ENCODE measurements around the gene PDE6H. TPM values are rescaled to one million over a fixed set of nuclear protein-coding genes. Genes with fewer than 3 reads are reported as not detected.

Gene PDE6H
- polyA plus RNA-seq, 1 of the 3 experiments (the other 2 are of a cell fraction), result not detected

DNA sequence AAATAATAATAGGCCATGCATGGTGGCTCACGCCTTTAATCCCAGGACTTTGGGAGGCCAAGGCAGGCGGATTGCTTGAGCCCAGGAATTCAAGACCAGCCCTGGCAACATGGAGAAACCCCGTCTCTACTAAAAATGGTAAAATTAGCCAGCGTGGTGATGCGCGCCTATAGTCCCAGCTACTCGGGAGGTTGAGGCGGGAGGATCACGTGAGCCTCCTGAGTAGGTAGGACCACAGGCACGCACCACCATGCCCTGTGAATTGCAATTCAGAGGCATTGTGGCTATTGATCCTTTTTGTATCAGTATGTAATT lies 13.8 kb upstream of the PDE6H start:
- no peaks in the 10 kb centered on the region for H3K9me3 ChIP-seq
- no peak for DNase-seq
- H3K4me2 ChIP-seq, result peak overlapping the region; percentile 82
- H3K79me2 ChIP-seq (ENCODE audit: insufficient read depth), result peaks cover 72% of the 10 kb centered on the region
- ChIA-PET CTCF (interaction anchor here (2.1 kb wide), 1 partner anchor 36 kb away, joined by 5 read pairs; no protein-coding TSS in a partner anchor), POLR2A (no interaction called here)
- no peaks in the 10 kb centered on the region for H3K27me3 ChIP-seq (ENCODE audit: insufficient read depth)
- peak overlapping the region in 1 of 2 experiments; percentile 94; a peak in 2 of 4 replicates for H3K27ac ChIP-seq (ENCODE audit: low read depth in 2 of 2, low read length in 1 of 2)
- H4K20me1 ChIP-seq (ENCODE audit: insufficient read depth), result no peaks in the 10 kb centered on the region
- H3K9me2 ChIP-seq, result no peaks in the 10 kb centered on the region
- 77% methylated on average over 10 of the region's 10 CpGs for WGBS (ENCODE audit: low lambda C conversion rate)
- peak overlapping the region; percentile 80; the same call in 1 of the 2 replicates for H3K9ac ChIP-seq
- peaks cover 8 to 40% of the 10 kb centered on the region in 2 experiments for H3K4me1 ChIP-seq (ENCODE audit: control insufficient read depth in 1 of 2, insufficient read depth in 2 of 2, low read depth in 1 of 2, low read length in 1 of 2)
- TF ChIP-seq RAD21 (IDR thresholded peaks at IDR 0.05; ENCODE audit: low read length) (no peak), TAF1 (IDR thresholded peaks at IDR 0.05; ENCODE audit: borderline replicate concordance, low read depth, low read length) (no peak), POLR2AphosphoS5 (IDR thresholded peaks at IDR 0.05; ENCODE audit: low read depth, low read length) (no peak), GATA2 (CRISPR knock-in tag; IDR thresholded peaks at IDR 0.05) (no peak), EP300 (IDR thresholded peaks at IDR 0.05; ENCODE audit: borderline replicate concordance in 1 of 2, low read depth in 1 of 2, low read length in 1 of 2) (no peak), NFIC (IDR thresholded peaks at IDR 0.05; ENCODE audit: borderline replicate concordance) (no peak), ELF1 (IDR thresholded peaks at IDR 0.05) (no peak), MEF2A (IDR thresholded peaks at IDR 0.05; ENCODE audit: borderline replicate concordance, low read depth) (no peak), RXRA (IDR thresholded peaks at IDR 0.05; ENCODE audit: borderline replicate concordance, low read depth) (no peak), SIN3A (IDR thresholded peaks at IDR 0.05; ENCODE audit: borderline replicate concordance, low read depth, low read length) (no peak), YY1 (IDR thresholded peaks at IDR 0.05; ENCODE audit: low read depth) (no peak), FOSL2 (IDR thresholded peaks at IDR 0.05; ENCODE audit: borderline replicate concordance, low read depth) (no peak), GABPA (IDR thresholded peaks at IDR 0.05; ENCODE audit: low read depth) (no peak), CHD2 (IDR thresholded peaks at IDR 0.05; ENCODE audit: low read length, partially characterized antibody) (no peak)
- TF ChIP-seq, protein P1, sequence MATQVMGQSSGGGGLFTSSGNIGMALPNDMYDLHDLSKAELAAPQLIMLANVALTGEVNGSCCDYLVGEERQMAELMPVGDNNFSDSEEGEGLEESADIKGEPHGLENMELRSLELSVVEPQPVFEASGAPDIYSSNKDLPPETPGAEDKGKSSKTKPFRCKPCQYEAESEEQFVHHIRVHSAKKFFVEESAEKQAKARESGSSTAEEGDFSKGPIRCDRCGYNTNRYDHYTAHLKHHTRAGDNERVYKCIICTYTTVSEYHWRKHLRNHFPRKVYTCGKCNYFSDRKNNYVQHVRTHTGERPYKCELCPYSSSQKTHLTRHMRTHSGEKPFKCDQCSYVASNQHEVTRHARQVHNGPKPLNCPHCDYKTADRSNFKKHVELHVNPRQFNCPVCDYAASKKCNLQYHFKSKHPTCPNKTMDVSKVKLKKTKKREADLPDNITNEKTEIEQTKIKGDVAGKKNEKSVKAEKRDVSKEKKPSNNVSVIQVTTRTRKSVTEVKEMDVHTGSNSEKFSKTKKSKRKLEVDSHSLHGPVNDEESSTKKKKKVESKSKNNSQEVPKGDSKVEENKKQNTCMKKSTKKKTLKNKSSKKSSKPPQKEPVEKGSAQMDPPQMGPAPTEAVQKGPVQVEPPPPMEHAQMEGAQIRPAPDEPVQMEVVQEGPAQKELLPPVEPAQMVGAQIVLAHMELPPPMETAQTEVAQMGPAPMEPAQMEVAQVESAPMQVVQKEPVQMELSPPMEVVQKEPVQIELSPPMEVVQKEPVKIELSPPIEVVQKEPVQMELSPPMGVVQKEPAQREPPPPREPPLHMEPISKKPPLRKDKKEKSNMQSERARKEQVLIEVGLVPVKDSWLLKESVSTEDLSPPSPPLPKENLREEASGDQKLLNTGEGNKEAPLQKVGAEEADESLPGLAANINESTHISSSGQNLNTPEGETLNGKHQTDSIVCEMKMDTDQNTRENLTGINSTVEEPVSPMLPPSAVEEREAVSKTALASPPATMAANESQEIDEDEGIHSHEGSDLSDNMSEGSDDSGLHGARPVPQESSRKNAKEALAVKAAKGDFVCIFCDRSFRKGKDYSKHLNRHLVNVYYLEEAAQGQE (IDR thresholded peaks at IDR 0.05; ENCODE audit: low read depth, low read length), result no peak
- TF ChIP-seq, protein P2, sequence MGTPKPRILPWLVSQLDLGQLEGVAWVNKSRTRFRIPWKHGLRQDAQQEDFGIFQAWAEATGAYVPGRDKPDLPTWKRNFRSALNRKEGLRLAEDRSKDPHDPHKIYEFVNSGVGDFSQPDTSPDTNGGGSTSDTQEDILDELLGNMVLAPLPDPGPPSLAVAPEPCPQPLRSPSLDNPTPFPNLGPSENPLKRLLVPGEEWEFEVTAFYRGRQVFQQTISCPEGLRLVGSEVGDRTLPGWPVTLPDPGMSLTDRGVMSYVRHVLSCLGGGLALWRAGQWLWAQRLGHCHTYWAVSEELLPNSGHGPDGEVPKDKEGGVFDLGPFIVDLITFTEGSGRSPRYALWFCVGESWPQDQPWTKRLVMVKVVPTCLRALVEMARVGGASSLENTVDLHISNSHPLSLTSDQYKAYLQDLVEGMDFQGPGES (IDR thresholded peaks at IDR 0.05; ENCODE audit: low read depth, low read length), result no peak
- TF ChIP-seq, protein P3, sequence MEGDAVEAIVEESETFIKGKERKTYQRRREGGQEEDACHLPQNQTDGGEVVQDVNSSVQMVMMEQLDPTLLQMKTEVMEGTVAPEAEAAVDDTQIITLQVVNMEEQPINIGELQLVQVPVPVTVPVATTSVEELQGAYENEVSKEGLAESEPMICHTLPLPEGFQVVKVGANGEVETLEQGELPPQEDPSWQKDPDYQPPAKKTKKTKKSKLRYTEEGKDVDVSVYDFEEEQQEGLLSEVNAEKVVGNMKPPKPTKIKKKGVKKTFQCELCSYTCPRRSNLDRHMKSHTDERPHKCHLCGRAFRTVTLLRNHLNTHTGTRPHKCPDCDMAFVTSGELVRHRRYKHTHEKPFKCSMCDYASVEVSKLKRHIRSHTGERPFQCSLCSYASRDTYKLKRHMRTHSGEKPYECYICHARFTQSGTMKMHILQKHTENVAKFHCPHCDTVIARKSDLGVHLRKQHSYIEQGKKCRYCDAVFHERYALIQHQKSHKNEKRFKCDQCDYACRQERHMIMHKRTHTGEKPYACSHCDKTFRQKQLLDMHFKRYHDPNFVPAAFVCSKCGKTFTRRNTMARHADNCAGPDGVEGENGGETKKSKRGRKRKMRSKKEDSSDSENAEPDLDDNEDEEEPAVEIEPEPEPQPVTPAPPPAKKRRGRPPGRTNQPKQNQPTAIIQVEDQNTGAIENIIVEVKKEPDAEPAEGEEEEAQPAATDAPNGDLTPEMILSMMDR (IDR thresholded peaks at IDR 0.05), result no peak
- peak overlapping the region in 1 of 2 experiments; percentile 0; a peak in 1 of 4 replicates for H3K4me3 ChIP-seq (ENCODE audit: low read depth in 2 of 2, low read length in 1 of 2)
- H2AFZ ChIP-seq (ENCODE audit: low read depth), result no peak overlapping the region
- H3K36me3 ChIP-seq (replicated peaks in 1 of 2; ENCODE audit: control insufficient read depth in 1 of 2, insufficient read depth in 2 of 2, low read length in 1 of 2), result no peaks in the 10 kb centered on the region
- peaks cover 35% of the 10 kb centered on the region for H3F3A ChIP-seq (replicated peaks; ENCODE audit: insufficient read depth)

All from SK-N-SH (cell line).